SIG-M5 treated with dmso at 0.1 percent for 504 hours (cell line): ENCODE measurements around the gene PRKCB.

Experiments
- DNase-seq: peaks from one replicate; lab custom pipeline; 2025; ENCODE audit not compliant: unreplicated experiment; lab: John Stamatoyannopoulos, UW

The PRKCB gene

DNA sequence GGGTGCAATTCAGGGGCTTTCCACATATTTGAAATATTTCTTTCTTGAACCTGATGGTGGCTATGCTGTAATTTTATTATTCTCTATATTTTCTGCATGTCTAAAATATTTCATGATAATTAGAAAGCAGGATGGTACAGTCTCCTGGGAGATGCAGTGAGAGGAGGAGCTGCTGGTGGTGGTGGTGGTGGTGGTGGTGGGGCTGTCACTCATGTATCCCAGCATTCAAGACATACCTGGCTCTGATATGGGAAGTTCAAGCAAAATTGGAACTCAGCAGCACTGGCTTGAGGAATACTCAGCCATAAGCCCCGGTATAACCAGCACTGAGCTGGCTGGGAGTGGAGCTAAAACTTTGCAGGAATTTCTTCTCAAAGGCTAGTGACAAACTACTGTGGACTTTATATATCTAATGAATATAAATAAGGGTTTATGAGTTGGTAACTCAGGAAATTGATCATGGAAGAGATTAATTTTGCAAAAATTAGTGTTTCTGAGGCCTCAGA lies 200.3 kb downstream of the PRKCB start:
- DNase-seq, result no peak

DNA sequence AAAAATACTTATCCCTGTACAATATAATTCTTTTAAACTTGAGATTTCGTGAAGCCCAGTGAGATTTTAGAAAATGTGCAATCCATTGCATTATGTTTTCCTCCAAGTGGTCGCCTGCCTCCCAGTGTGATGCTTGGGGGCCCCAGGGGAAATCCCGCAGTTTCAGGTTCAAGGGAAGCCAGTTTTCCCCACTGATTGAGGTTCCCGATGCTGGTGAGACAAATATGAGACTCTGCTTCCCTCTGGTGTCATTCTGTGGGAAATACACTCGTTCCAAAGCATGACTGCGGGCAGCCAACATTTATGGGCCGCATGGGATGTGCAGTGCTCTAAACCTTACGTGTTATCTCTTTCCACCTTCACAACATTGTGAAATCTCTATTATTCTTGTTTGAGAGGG lies 200.8 kb downstream of the PRKCB start:
- DNase-seq, result peak; percentile 57

DNA sequence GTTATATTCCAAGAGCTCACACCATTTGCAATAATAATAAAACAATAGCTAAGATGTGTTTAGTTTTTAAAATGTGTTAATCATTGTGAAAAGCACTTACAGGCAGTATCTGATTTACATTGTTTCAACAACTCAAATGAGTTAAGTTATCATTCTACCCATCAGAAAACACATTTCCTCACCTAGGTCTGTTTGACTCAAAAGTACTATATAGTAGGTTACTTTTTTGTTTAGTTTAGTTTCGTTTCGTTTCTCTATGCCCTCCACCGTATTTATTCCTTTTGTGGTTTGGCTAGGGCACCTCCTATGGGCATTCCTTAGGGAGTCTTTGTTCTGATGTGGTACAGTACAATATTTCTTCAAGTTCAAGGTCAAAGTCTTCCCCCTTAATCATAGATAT lies 201.6 kb downstream of the PRKCB start:
- no peak for DNase-seq

DNA sequence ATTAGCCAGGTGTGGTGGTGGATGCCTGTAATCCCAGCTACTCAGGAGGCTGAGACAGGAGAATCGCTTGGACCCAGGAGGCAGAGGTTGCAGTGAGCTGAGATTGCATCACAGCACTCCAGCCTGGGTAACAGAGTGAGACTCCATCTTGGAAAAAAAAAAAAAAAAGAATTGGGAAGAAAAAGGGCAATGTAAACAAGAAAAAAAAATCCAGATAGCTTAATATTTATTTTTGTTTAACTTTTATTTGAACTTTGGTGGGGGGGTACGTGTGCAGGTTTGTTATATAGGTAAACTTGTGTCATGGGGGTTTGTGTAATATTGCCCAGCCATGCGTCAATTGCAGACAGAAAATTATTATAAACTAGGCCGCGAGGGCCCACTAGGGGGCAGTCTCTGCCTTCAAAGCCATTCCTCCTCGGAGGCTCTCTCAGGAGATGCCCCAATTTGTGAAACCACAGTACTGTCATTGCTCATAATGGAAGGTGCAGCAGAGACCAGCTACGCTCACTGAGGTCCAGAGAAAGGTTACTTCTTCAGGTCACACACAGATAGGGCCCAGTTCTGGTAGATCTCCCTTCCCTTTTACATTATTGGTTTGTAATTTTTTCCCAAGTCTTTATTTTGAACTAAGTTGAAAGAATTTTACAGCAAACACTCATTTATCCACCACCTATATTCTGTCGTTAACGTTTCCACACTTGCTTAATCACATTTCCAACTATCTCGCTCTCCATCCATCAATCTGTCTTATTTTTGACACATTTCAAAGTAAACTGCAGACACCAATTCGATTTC lies 206.2 kb downstream of the PRKCB start:
- DNase-seq, result peak; percentile 70

DNA sequence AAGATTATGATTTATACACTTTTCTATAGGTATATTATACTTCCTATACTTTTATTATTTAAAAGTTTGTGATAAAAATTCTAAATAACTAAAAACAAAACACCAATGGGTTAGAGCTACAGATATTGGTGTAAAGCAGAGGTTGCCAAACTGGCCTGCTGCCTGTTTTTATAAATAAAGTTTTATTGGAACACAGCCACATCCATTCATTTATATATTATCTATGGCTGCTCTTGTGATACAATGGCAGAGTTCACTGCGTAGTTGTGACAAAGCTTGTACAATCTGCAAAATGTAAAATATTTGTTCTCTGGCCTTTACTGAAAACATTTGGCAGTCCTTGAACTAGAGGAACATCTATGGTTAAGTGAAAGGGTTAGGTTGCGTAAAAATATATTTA lies 208.7 kb downstream of the PRKCB start:
- no peak for DNase-seq

DNA sequence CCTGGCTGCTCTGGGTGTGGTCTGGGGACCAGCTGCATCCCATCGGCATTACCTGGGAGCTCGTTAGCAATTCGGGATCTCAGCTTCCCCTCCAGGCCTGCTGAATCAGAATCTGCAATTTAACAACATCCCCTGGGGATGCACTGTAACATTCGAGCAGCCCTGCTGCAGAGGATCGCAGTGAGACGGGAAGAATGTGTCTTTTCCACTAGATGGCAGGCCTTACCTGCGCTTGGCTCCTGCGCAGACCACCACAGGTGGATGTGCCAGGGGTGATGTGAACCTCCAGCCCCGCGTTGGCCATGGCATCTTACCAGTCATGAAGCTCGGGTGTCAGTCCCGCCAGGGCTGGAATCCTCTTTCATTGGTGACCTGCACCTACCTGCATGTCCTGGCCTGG lies 209.9 kb downstream of the PRKCB start:
- no peak for DNase-seq

DNA sequence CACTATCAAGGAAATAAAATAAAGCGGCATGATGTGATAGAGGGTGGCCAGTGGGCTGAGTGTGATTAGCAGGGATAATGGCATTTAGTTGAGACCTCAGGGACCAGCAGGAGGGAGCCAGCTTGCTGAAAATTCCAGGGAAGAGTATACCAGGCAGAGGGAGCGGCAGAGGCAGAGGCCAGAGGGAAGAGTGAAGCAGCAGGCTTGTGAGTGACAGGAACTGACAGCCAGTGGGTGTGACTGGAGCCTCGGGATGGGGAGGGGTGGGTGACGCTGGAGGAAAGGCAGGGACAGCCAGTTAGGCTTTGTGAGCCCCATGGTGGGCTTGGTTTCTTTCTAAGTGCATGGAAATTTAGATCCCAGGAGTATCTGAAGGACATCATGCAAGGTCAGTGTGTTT lies 210.7 kb downstream of the PRKCB start:
- DNase-seq, result no peak

DNA sequence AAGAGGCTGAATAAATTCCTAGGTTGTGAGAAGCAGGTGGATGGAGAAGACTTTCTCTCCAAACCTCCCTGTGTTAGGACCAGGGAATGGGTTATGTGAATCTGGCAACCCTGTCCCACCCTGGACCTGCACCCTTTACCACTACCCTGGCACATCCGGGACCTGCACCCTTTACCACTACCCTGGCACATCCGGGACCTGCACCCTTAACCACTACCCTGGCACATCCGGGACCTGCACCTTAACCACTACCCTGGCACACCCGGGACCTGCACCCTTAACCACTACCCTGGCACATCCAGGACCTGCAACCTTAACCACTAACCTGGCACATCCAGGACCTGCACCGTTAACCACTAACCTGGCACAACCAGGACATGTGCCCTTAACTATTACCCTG lies 213.3 kb downstream of the PRKCB start:
- no peak for DNase-seq

DNA sequence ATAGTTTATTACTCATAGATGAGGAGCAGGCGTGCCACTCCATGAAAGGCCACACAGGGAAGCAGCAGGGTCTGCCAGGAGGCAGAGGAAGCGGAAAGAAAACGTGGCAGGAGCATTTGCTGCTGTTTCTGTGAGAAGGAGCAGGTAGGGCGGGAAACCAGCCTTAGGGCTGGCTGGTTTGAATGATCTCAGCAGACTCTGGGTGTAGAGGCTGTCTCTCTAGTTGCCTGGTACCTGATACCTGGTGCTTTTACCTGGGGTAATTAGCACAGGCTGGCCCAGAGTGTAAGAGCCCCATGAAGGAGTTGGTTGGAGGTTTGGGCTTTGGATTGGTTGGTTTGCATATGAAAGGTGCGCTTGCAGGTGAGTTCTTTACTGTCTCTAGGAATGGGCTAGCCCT lies 215.3 kb downstream of the PRKCB start:
- DNase-seq, result no peak

DNA sequence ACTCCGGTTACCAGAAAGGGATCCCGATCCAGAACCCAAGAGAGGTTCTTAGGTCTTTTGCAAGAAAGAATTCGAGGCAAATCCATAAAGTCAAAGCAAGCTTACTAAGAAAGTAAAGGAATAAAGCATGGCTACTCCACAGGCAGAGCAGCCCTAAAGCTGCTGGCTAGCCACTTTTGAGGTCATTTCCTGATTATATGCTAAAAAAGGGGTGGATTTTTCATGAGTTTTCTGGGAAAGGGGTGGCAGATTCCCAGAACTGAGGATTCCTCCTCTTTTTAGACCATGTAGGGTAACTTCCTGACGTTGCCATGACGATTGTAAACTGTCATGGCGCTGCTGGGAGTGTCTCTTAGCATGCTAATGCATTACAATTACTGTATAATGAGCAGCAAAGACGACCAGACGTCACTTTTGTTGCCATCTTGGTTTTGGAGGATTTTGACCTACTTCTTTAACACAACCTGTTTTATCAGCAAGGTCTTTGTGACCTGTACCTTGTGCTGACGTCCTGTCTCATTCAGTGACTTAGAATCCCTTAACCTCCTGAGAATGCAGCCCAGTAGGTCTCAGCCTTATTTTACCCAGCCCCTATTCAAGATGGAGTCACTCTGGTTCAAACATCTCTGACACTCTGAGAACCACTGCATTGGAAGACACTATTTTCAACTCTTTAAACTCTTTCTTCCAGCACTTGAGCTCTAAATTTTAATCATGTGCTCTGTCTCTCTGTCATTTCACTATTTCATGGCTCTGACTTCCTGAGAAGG lies 216.7 kb downstream of the PRKCB start:
- DNase-seq, result no peak

DNA sequence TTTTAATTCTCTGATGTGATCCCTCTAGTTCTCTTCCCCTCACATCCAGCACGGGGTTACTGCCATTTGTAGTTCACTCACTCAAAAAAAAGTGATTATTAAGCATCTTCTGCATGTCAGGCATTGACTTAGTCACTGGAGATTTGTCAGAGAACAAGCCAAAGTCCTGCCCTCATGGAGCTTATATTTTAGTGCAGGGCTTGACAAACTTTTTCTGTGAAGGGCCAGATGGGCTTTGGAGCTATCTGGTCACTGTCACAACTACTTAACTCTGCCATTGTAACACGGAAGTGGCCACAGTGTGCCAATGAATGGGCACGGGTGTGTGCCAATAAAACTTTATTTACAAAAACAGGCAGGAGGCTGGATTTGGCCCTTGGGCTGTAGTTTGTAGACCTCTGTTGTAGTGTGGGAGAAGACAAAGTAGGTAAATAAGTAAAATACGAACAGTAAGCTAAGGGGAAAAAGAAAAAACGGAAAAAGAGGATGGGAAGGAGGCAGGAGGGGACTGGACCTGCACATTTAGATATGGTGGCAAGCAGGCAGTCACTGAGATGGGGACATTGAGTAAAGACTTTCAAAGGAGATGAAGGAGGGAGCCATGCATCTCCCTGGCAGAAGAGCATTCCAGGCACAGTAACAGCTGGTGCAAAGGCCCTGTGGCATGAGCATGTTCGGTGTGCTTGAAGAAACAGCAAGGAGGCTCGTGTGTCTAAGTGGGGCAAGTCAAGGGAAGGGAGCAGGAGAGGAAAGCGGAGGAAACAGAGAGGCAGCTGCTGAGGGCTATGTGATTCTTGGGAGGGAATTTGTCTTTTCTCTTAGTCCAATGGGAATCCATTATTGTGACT lies 217.5 kb downstream of the PRKCB start:
- no peak for DNase-seq

DNA sequence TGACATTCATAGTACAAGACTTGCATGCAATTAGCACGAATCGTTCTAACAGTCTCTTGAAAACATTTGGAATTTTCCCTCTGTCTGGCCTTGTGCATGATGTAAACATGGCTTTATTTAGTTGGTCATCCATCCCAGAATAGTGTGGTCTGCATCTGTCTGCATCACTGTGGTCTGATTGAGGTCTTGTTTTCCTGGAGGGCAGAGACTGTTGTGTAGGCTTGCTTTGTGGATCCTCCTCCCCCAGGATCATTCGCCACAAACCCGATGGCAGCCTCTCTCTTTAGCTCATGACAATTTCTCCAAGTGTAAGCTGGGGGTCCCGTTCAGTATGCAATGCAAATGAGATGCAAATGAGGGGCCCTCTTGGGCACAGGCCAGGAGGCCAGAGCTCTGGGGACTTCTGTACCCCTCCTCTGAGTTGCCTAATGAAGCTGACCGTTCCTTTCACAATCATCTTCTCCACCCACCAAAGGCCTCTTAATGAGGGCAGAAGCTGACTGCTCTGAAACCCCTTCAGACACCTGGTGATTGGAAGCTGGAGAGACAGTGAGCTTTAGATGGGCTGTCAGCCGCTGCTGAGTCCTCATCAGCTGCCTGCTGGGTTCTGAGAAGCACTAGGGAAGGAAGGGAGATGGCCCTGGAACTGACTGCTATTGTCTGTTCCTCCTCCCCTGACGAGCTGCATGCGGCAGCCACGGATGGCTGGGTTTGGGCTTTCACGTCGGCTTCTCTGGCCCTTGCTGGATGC lies 219.1 kb downstream of the PRKCB start:
- no peak for DNase-seq

DNA sequence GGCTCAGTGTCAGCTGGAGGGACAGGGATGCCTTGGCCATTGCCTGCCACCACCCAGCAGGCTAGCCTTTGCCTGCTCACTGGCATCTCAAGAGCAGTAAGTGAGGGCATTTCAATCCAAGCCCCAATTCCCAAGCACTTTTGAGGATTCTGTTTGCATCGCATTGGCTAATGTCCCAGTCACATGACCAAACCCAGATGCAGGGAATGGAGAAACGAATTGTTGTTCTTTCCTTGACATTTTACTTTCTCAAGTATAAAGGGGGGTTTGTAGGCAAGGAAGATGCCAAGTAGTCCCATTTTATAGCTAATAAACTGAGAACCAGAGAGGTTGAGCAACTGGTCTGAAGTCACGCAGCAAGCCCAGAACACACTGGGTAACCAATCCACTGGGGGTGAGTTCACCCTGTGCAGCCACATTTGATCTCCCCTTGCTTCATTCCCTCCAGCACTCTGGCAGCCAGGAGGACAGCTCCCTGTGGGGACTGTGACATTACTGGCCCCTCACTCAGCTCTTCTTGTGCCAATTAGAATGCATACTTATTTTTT lies 226.6 kb downstream of the PRKCB start:
- no peak for DNase-seq

DNA sequence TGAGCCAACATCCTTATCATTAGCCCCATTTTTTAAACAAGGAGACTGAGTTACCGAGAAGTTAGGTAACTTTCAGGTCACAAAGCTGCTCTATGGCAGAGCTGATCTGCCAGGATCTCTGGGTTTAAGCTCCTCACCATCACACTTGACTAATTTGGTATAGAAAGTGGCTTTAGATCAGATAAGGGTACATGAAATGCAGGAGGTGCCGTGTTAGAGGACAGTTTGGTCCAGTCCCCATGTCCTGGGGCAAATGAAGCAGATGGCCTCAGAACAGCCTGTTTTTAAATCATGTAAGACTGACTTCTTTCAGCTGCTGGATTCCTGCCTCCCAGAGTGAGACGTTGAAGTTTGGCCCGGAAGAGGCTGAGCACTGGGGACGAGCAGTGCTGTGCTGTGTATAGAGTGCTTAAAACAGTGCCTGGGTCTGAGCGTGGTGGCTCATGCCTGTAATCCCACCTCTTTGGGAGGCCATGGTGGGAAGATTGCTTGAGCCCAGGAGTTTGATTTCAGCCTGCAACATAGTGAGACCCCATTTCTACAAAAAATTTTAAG lies 233.3 kb downstream of the PRKCB start:
- DNase-seq, result no peak

DNA sequence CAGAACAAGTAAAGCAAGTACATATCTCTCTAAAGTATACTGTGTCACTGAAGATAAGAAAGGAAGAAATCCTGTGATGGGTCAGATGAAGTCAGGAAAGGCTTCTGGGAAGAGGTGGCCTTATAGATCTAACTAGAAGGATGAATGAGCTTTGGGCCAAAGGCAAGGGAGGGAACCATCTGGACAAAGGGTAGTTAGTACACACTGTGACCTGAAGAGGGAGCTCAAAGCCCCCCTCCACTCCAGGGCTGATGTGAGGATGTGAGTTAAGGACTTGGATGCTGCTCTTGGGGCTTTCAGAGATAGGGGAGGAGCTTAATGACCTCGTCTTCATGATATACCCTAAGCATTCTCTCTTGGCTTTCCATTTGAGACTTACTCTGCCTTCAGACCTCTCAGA lies 235.1 kb downstream of the PRKCB start:
- DNase-seq, result peak; percentile 64

DNA sequence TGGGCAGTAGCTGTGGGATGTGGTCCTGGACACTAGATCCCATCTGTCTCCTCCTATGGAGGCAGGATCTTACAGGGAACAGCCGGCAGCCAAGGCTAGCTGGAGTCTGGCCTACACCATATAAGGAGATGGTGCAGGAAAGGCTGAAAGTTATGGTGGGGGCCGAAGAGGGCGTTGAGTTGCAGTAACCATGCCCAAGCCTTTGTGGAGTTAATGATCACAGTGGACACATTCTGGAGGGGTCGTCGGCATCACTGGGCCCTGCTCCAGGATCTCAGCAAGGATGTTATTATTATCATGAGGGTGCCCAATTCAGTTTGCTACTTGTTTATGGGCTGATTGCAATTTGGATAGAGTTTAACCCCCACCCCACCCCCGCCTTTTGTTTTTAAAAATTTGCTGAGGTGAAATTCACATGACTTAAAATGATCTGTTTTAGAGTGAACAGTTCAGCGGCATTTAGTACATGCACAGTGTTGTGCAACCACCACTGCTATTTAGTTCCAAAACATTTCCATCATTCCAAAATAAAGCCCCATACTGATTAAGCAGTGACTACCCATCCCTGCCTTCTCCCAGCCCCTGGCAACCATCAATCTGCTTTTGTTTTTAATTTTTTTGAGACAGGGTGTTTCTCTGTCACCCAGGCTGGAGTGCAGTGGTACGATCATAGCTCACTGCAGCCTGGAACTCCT lies 236.0 kb downstream of the PRKCB start:
- DNase-seq, result no peak

DNA sequence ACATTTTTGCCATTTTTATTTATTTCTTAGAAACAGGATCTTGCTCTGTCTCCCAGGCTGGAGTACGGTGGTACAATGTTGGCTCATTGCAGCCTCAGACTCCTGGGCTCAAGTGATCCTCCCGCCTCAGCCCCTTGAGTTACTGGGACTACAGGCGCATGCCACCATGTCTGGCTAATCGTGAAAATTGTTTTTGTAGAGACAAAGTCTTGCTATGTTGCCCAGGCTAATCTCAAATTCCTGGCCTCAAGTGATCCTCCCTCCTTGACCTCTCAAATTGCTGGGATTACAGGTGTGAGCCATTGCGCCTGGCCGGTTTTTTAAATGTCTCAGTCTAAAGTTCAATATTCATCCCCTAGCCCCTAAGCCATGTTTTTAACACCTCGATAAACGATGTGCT lies 237.5 kb downstream of the PRKCB start:
- DNase-seq, result no peak

DNA sequence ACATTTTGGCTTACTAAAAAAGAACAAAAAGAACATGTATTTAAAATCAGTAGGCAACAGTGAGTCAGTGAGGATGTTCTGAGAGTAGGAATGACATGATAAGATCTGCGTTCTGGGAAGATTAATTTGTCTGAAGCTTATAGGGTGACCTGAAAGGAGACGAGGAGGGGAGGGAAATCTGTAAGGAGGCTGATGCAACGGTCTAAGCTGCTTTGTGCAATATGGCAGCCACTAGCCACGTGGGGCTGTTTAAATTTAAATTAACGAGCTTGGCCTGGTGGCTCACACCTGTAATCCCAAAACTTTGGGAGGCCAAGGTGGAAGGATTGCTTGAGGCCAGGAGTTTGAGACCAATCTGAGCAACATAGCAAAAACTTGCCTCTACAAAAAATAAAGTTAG lies 238.8 kb downstream of the PRKCB start:
- no peak for DNase-seq

DNA sequence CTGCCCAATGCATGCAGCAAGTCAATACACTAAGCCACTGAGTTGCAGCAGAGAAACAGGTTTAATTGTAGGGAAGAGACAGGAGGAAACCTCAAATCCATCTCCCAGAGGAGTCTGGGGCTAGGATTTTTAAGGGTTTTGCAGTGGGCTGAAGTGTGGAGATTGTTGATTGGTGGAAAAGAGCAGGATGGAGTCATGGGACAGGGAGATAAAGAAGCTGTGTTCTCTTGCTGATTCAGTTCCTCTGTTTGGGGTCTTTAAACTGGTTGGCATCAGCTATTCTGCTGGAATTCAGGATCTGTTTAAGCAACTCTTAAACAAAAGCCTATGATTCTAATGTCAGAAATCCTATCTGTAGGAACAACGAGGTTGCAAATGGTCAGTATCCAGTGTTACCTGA lies 239.5 kb downstream of the PRKCB start:
- no peak for DNase-seq
